ENCODE measurements around the gene APOH. TPM values are rescaled to one million over a fixed set of nuclear protein-coding genes. Genes with fewer than 3 reads are reported as not detected.

APOH gene
- total and polyA plus RNA-seq, 2 of the 8 experiments (the other 6 are each of a cell fraction or from before 2014, with no cell fraction given) = not detected

DNA sequence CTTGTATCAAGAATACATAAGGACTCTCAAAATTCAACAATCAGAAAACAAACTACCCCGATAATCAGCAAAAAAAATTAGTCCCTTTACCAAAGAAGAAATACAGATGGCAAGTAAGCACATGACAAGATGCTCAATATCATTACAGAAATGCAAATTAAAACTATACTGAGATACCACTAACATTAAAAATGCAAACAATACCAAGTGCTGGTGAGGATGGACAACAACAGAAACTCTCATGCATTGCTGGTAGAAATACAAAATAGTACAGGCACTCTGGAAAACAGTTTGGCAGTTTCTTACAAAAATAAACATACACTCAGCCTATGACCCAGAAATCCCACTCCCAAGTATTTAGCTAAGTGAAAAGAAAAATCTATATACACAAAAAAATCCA is 44.8 kb downstream of the APOH start:
- WGBS, 2 experiments (ENCODE audit: extremely low coverage in 1 of 2, insufficient coverage in 1 of 2, insufficient read length in 1 of 2, insufficient replicate concordance in 2 of 2, low coverage in 1 of 2, low lambda C conversion rate in 2 of 2, missing lambda C conversion rate in 1 of 2) = 90% methylated on average over 1 of the region's 1 CpG; no CpG with 5 or more reads in 1 of the 2 experiments
- H2BK20ac ChIP-seq (ENCODE audit: low read length) = no peak overlapping the region
- TF ChIP-seq, protein P1, sequence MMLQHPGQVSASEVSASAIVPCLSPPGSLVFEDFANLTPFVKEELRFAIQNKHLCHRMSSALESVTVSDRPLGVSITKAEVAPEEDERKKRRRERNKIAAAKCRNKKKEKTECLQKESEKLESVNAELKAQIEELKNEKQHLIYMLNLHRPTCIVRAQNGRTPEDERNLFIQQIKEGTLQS (IDR thresholded peaks at IDR 0.05; ENCODE audit: insufficient read depth, low read depth, low read length) = no peak
- no peak for TF ChIP-seq MAFK (IDR thresholded peaks at IDR 0.05; ENCODE audit: low read depth, low read length)
- TF ChIP-seq, protein P2, sequence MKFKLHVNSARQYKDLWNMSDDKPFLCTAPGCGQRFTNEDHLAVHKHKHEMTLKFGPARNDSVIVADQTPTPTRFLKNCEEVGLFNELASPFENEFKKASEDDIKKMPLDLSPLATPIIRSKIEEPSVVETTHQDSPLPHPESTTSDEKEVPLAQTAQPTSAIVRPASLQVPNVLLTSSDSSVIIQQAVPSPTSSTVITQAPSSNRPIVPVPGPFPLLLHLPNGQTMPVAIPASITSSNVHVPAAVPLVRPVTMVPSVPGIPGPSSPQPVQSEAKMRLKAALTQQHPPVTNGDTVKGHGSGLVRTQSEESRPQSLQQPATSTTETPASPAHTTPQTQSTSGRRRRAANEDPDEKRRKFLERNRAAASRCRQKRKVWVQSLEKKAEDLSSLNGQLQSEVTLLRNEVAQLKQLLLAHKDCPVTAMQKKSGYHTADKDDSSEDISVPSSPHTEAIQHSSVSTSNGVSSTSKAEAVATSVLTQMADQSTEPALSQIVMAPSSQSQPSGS (IDR thresholded peaks at IDR 0.05; ENCODE audit: low read length) = no peak
- TF ChIP-seq TEAD4 (IDR thresholded peaks at IDR 0.05; ENCODE audit: low read depth, low read length) = no peak
- no peak for TF ChIP-seq BACH1 (IDR thresholded peaks at IDR 0.05; ENCODE audit: low read length)
- TF ChIP-seq TBP (IDR thresholded peaks at IDR 0.05; ENCODE audit: low read depth, low read length) = no peak
- no peak for TF ChIP-seq NRF1 (IDR thresholded peaks at IDR 0.05; ENCODE audit: low read depth, low read length)
- no peak for TF ChIP-seq RAD21 (IDR thresholded peaks at IDR 0.05 in 1 of 2, conservative IDR thresholded peaks at IDR 0.05 in 1 of 2; ENCODE audit: low read depth in 2 of 2, low read length in 2 of 2)
- TF ChIP-seq SIRT6 (IDR thresholded peaks at IDR 0.05; ENCODE audit: low read length) = no peak
- TF ChIP-seq SRF (IDR thresholded peaks at IDR 0.05; ENCODE audit: low read depth, low read length) = no peak

More for the DNA sequence above, 44.8 kb downstream of the APOH start:
- H3K4me3 ChIP-seq (ENCODE audit: extremely low read depth in 1 of 4, insufficient read depth in 2 of 4, low read depth in 3 of 4, low read length in 4 of 4) = no peak overlapping the region
- peaks cover 0 to 1% (median 0%) of the 10 kb centered on the region in 4 experiments; a peak in 1 of 7 replicates for H3K27me3 ChIP-seq (replicated peaks in 1 of 4; ENCODE audit: control insufficient read depth in 3 of 4, extremely low read depth in 1 of 4, insufficient read depth in 3 of 4, low read length in 3 of 4)
- no peak overlapping the region for H2BK12ac ChIP-seq (ENCODE audit: low read depth, low read length)
- H3K79me1 ChIP-seq (ENCODE audit: low read depth, low read length) = no peaks in the 10 kb centered on the region
- no peak overlapping the region for H3K4me2 ChIP-seq (ENCODE audit: insufficient read depth in 1 of 2, low read depth in 2 of 2, low read length in 2 of 2)
- FAIRE-seq (no peak), DNase-seq (ENCODE audit: low read depth in 1 of 2, low spot score in 2 of 2) (no peak)
- H4K91ac ChIP-seq (replicated peaks; ENCODE audit: insufficient read length, low read length) = no peak overlapping the region
- ChIA-PET POLR2A (ENCODE audit: partially characterized antibody) (no interaction called here), CTCF (ENCODE audit: partially characterized antibody) (interaction anchor here (0.7 to 1.4 kb wide), 2 partner anchors 17 to 468 kb away, joined by 3 read pairs; no protein-coding TSS in a partner anchor)
- no peaks in the 10 kb centered on the region for H4K20me1 ChIP-seq (replicated peaks in 1 of 2; ENCODE audit: control insufficient read depth in 1 of 2, insufficient read depth in 2 of 2, low read length in 2 of 2)
- H3K56ac ChIP-seq (replicated peaks; ENCODE audit: insufficient read length, low read depth, low read length) = no peak overlapping the region
- no peak overlapping the region for H3K14ac ChIP-seq (ENCODE audit: insufficient read length)
- H3K9me3 ChIP-seq (ENCODE audit: insufficient read depth in 2 of 2, low read depth in 1 of 2, low read length in 1 of 2) = no peaks in the 10 kb centered on the region
- no peak overlapping the region for H2BK5ac ChIP-seq (ENCODE audit: low read depth, low read length)
- H3K79me2 ChIP-seq (ENCODE audit: control insufficient read depth in 1 of 2, insufficient read depth in 2 of 2, low read length in 2 of 2) = no peaks in the 10 kb centered on the region
- H3K36me3 ChIP-seq (ENCODE audit: control insufficient read depth in 2 of 4, insufficient read depth in 4 of 4, low read length in 3 of 4) = no peaks in the 10 kb centered on the region
- H3K4ac ChIP-seq (replicated peaks; ENCODE audit: insufficient read length, low read depth, low read length) = no peak overlapping the region
- H4K5ac ChIP-seq (ENCODE audit: insufficient read length, low read depth, low read length) = no peak overlapping the region
- H4K8ac ChIP-seq (ENCODE audit: extremely low read depth, insufficient read depth, low read length) = no peak overlapping the region
- no peak overlapping the region for H3K18ac ChIP-seq (ENCODE audit: extremely low read depth, low read length)
- no peaks in the 10 kb centered on the region for H3K4me1 ChIP-seq (replicated peaks in 1 of 4; ENCODE audit: control insufficient read depth in 3 of 4, insufficient read depth in 4 of 4, low read length in 3 of 4)
- H2AK5ac ChIP-seq (ENCODE audit: low read depth, low read length) = no peak overlapping the region
- H2BK15ac ChIP-seq (ENCODE audit: low read length) = no peak overlapping the region
- H3K23me2 ChIP-seq (ENCODE audit: low read depth, low read length) = no peaks in the 10 kb centered on the region; the same call in 1 of the 2 replicates
- no peak overlapping the region for H3K9ac ChIP-seq (replicated peaks in 1 of 4; ENCODE audit: extremely low read depth in 1 of 4, low read depth in 3 of 4, low read length in 3 of 4)
- no peak overlapping the region for H3K23ac ChIP-seq (ENCODE audit: insufficient read length)
- H2AFZ ChIP-seq (ENCODE audit: low read length) = no peak overlapping the region
- H3K27ac ChIP-seq (ENCODE audit: low read depth, low read length) = no peak overlapping the region
- no peak overlapping the region for H2BK120ac ChIP-seq (replicated peaks; ENCODE audit: low read depth, low read length)

Data from H1 (cell line).